ENCODE results near the gene PECR.

The PECR gene

GRCh38 chr2:216071111-216071851 is 10.3 kb downstream of the PECR start:
- Mint-ChIP-seq H3K36me3 (peaks cover 8 to 13% of the 10 kb centered on the region in 2 donors), H3K27me3 (no peaks in the 10 kb centered on the region), H3K27ac (no peak overlapping the region), H3K4me3 (no peak overlapping the region), H3K9me3 (no peaks in the 10 kb centered on the region), H3K4me1 (peaks cover 13 to 22% of the 10 kb centered on the region in 2 donors)
- no peak for ATAC-seq (replicated peaks)
- DNase-seq, result no peak

DNA sequence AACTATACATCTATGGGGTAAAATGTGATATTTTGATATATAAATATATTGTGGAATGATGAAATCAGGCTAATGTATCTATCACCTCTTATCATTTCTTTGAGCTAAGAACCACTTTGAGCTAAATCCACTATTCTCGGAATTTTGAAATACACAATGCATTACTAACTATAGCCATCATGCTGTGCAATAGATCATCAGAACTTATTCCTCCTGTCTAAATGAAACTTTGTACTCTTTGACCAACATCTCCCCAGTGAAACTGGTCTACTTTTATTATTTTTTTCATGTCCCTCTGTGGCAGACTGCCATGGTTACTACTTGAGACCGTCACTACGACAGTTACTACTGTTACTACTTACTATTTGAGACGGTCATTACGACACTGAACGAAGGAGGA is 11.4 kb downstream of the PECR start:
- Mint-ChIP-seq H3K4me1 (peaks cover 13 to 22% of the 10 kb centered on the region in 2 donors), H3K9me3 (no peaks in the 10 kb centered on the region), H3K36me3 (peaks cover 10 to 17% of the 10 kb centered on the region in 2 donors), H3K27ac (no peak overlapping the region), H3K27me3 (no peaks in the 10 kb centered on the region), H3K4me3 (no peak overlapping the region)
- DNase-seq, result no peak
- no peak for ATAC-seq (replicated peaks)

DNA sequence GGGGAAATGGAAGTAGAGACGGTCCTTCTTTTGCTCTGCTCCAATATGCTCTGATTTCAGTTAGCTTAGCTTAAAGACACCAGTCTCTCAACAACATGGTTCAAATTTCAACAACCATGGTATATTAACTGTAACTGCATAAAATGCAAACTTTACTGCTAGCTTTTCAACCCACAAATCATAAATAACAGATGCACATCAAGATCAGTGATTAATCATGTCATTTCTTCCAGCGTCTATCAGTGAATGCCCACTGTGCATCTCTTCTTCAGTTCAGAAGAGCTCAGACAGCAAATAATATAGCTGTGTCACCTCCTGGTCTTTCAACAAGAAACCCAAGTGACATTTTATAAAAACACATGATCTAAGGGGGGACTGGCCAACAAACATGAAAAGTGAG is 12.6 kb downstream of the PECR start:
- H3K27me3 Mint-ChIP-seq, result no peaks in the 10 kb centered on the region
- no peak for ATAC-seq (replicated peaks)

GRCh38 chr2:216066230-216066629 is 15.4 kb downstream of the PECR start:
- Mint-ChIP-seq H3K9me3 (no peaks in the 10 kb centered on the region), H3K27me3 (no peaks in the 10 kb centered on the region), H3K4me3 (no peak overlapping the region), H3K36me3 (peaks cover 12 to 14% of the 10 kb centered on the region in 2 donors), H3K27ac (no peak overlapping the region), H3K4me1 (peaks cover 4 to 18% of the 10 kb centered on the region in 2 donors)
- no peak for ATAC-seq (replicated peaks)
- no peak for DNase-seq

More for the DNA sequence above, 12.6 kb downstream of the PECR start:
- H3K9me3 Mint-ChIP-seq, result no peaks in the 10 kb centered on the region
- H3K27ac Mint-ChIP-seq, result no peak overlapping the region
- no peak overlapping the region for H3K4me3 Mint-ChIP-seq
- H3K4me1 Mint-ChIP-seq, result peaks cover 5 to 20% of the 10 kb centered on the region in 2 donors
- peaks cover 10% of the 10 kb centered on the region in 2 donors for H3K36me3 Mint-ChIP-seq
- DNase-seq, result no peak

- DNase-seq (no peak), ATAC-seq (replicated peaks) (peak; percentile 59)
- Mint-ChIP-seq H3K27ac (peak overlapping the region; percentile 31), H3K27me3 (no peaks in the 10 kb centered on the region), H3K4me1 (peaks cover 4 to 19% of the 10 kb centered on the region in 2 donors), H3K4me3 (no peak overlapping the region), H3K9me3 (no peaks in the 10 kb centered on the region), H3K36me3 (peaks cover 12 to 14% of the 10 kb centered on the region in 2 donors)
Measured at GRCh38 chr2:216064665-216065064, 16.9 kb downstream of the PECR start.

- Mint-ChIP-seq H3K9me3 (no peaks in the 10 kb centered on the region), H3K27me3 (no peaks in the 10 kb centered on the region), H3K27ac (peak overlapping the region; percentile 31), H3K4me1 (peaks cover 2 to 20% of the 10 kb centered on the region in 2 donors), H3K36me3 (peaks cover 10 to 16% of the 10 kb centered on the region in 2 donors), H3K4me3 (no peak overlapping the region)
- ATAC-seq (replicated peaks) (peak in 1 of 2 donors; percentile 56), DNase-seq (no peak)
Measured at GRCh38 chr2:216064014-216064630, 17.5 kb downstream of the PECR start.

DNA sequence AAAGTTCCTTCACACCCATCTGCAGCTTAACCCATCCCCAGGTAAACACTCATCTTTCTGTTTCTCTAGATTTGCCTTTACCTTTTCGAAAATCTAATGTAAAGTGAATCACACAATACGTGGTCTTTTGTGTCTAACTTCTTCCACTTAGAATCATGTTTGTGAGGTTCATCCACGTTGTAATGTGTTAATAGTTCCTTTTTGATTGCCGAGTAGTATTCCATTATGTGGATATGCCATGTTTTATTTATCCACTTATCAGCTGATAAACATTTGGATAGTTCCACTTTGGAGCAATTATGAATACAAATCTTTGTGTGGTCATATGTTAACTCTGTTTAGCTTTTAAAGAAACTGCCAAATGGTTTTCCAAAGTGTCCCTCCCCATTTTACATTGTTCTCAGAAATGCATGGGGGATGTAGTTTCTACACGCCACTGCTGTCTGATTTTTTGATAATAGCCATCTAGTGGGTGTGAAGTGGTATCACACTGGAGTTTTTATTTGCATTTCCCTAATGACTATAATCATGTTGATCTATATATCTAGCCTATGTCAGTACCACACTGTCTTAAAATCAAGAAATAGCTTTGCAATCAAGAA is 22.3 kb downstream of the PECR start:
- no peaks in the 10 kb centered on the region for H3K27me3 Mint-ChIP-seq
- no peak for DNase-seq
- peaks cover 3 to 18% of the 10 kb centered on the region in 2 donors for H3K36me3 Mint-ChIP-seq
- no peak overlapping the region for H3K4me3 Mint-ChIP-seq
- H3K27ac Mint-ChIP-seq, result no peak overlapping the region
- no peak for ATAC-seq (replicated peaks)
- no peaks in the 10 kb centered on the region for H3K9me3 Mint-ChIP-seq
- peaks cover 11 to 50% of the 10 kb centered on the region in 2 donors for H3K4me1 Mint-ChIP-seq

DNA sequence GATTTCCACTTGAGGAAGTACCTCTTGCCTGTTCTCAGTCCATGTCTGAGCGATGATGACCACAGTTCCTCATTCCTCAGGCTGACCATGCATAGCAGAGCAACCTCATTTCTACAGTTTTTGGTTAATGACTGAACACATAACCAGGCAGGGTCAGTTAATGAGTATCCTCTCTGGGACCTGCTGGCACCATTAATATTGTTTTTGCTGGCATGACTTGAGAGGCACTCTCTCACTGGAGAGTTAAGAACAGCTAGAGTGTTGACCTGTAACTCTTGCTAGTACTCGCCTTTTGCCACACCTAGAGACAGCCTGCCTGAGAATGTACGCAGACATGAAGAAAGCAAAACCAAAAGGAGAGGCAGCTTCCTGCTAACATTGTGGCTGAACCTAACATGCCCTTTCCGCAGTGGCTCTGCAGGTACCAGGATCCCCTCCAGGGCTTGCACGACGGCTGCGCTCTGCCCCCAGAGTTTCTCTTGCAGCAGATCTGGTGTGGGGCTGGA is 23.9 kb downstream of the PECR start:
- Mint-ChIP-seq H3K27me3 (no peaks in the 10 kb centered on the region), H3K4me1 (peaks cover 11 to 46% of the 10 kb centered on the region in 2 donors), H3K9me3 (no peaks in the 10 kb centered on the region), H3K27ac (peak overlapping the region; percentile 94), H3K36me3 (peaks cover 3 to 19% of the 10 kb centered on the region in 2 donors), H3K4me3 (peak overlapping the region; percentile 82 to 84)
- ATAC-seq (replicated peaks) (peak; percentile 93 to 96), DNase-seq (peak; percentile 63)

- Mint-ChIP-seq H3K27me3 (no peaks in the 10 kb centered on the region), H3K27ac (peak overlapping the region; percentile 94), H3K4me1 (peaks cover 11 to 46% of the 10 kb centered on the region in 2 donors), H3K4me3 (peak overlapping the region in 1 of 2 donors; percentile 84), H3K9me3 (no peaks in the 10 kb centered on the region), H3K36me3 (peaks cover 0 to 19% of the 10 kb centered on the region in 2 donors)
- DNase-seq (no peak), ATAC-seq (replicated peaks) (peak; percentile 8 to 35)
Measured at GRCh38 chr2:216056739-216057138, 24.9 kb downstream of the PECR start.

- no peak for ATAC-seq (replicated peaks)
- H3K27ac Mint-ChIP-seq, result no peak overlapping the region
Measured at GRCh38 chr2:216055680-216056079, 25.9 kb downstream of the PECR start.

GRCh38 chr2:216052420-216052819 is 29.2 kb downstream of the PECR start:
- ATAC-seq (replicated peaks) (no peak), DNase-seq (no peak)
- no peak overlapping the region for H3K4me3 Mint-ChIP-seq

More at GRCh38 chr2:216055680-216056079, 25.9 kb downstream of the PECR start:
- H3K36me3 Mint-ChIP-seq, result peaks cover 0 to 18% of the 10 kb centered on the region in 2 donors
- H3K9me3 Mint-ChIP-seq, result no peaks in the 10 kb centered on the region
- no peaks in the 10 kb centered on the region for H3K27me3 Mint-ChIP-seq
- no peak overlapping the region for H3K4me3 Mint-ChIP-seq
- DNase-seq, result no peak
- peaks cover 11 to 46% of the 10 kb centered on the region in 2 donors for H3K4me1 Mint-ChIP-seq

GRCh38 chr2:216051350-216051749 is 30.3 kb downstream of the PECR start:
- Mint-ChIP-seq H3K27ac (no peak overlapping the region), H3K4me1 (peaks cover 6 to 15% of the 10 kb centered on the region in 2 donors), H3K4me3 (no peak overlapping the region), H3K9me3 (no peaks in the 10 kb centered on the region), H3K27me3 (no peaks in the 10 kb centered on the region), H3K36me3 (peaks cover 4 to 22% of the 10 kb centered on the region in 2 donors)
- DNase-seq, result no peak
- no peak for ATAC-seq (replicated peaks)

More at GRCh38 chr2:216052420-216052819, 29.2 kb downstream of the PECR start:
- Mint-ChIP-seq H3K36me3 (peaks cover 4 to 22% of the 10 kb centered on the region in 2 donors), H3K9me3 (no peaks in the 10 kb centered on the region), H3K27ac (no peak overlapping the region), H3K4me1 (peaks cover 6 to 25% of the 10 kb centered on the region in 2 donors), H3K27me3 (no peaks in the 10 kb centered on the region)

- no peak overlapping the region for H3K4me3 Mint-ChIP-seq
- peaks cover 0 to under 1% of the 10 kb centered on the region in 2 donors for H3K4me1 Mint-ChIP-seq
- H3K9me3 Mint-ChIP-seq, result no peaks in the 10 kb centered on the region
- ATAC-seq (replicated peaks) (no peak), DNase-seq (no peak)
- H3K36me3 Mint-ChIP-seq, result peaks cover 4 to 15% of the 10 kb centered on the region in 2 donors
- H3K27me3 Mint-ChIP-seq, result no peaks in the 10 kb centered on the region
- no peak overlapping the region for H3K27ac Mint-ChIP-seq
Measured at GRCh38 chr2:216049452-216049851, 32.2 kb downstream of the PECR start.

DNA sequence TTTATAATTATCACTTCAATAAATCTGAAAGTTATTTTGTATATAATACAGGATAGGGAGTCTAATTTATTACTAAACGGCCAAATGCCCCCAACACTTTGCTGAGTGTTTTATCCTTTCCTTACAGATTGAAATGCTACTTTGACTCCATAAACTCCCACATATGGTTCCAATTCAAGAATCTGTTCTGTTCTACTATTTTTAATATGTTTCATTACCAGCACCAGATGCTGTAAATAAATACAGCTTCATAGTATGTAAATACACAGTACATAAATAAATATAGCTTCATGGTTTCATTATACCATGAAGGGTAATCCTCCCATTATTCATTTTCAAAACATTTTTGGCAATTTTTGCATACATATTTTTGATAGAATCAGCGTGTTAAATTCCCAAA is 34.2 kb downstream of the PECR start:
- no peaks in the 10 kb centered on the region for H3K27me3 Mint-ChIP-seq
- H3K9me3 Mint-ChIP-seq, result no peaks in the 10 kb centered on the region
- H3K4me1 Mint-ChIP-seq, result no peaks in the 10 kb centered on the region
- H3K4me3 Mint-ChIP-seq, result no peak overlapping the region
- H3K36me3 Mint-ChIP-seq, result peaks cover 11 to 22% of the 10 kb centered on the region in 2 donors
- no peak for ATAC-seq (replicated peaks)
- H3K27ac Mint-ChIP-seq, result no peak overlapping the region
- DNase-seq, result no peak
